Activated CD8-positive, alpha-beta memory T cell treated with anti-CD3 and anti-CD28 coated beads for 24 hours (primary cell): ENCODE data around the gene URAD.

Source experiments
- DNase-seq: peaks from one replicate; pipeline ENCODE4 v3.0.0-alpha.2; 2020

URAD gene

DNA sequence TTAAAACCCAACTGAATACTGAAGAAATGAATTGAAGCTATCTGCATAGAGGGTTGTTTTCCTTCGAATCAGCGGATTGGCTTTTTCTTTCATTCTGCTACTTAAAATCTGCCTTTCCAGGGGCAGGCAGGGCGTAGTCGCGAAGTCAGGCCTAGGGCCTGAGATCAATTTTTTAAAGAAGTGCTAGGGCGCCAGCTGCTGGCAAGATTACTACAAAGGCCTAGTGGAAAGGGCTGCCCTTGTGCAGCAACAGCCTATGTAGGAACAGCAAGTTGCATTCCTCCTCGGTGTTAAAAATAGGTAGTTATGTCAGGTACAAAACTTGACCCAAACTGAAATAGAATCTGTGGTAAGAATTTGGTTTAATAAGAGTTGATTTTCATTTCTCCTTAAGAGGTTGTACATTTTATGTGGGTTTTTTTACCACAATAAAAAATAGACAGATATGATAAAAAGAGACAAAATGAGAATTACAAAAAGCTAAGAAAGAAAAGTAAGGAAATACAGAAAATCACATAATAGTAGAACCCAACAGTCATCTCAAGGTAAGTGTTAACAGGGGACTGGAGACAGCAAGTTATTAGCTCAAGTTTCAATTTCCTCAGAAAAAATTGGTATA, 9.5 kb upstream of the URAD start:
- no peak for DNase-seq

DNA sequence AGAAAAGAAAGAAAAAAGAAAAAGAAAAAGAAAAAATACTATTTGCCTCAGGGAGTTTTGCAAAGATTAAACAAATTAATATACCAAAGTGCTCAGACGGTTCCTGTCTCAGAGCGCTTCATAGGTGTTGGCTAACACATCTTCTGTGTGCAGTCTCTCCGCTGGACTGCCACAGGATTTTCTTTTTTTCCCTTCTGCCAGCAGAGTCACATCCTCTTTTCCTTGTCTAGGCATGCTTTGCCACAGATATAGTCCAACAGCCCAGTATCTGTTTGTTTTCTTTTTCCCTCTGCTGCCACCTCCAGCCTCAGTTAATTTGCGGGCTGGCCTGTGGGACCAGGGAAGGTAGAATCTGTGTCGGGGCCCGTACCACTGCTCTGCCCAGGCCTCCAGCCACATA, 3.4 kb upstream of the URAD start:
- no peak for DNase-seq

DNA sequence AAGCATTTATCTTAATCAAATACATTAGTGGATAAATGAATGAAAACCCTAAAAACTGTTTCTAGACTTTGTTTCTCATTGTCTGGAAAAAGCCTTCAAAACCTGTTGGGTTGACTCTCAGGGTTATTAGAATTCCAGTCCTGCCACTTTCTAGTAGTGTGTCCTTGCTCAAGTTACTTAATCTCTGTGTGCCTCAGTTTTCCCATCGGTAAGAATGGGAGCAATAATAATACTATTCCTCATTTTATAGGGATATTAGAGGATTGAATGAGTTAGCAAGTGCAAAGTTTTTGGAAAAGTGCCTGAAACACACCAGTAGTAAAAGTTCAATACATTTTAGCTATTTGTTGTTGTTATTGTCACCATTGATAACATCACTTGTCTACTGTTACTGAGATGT, 2.9 kb downstream of the URAD start:
- no peak for DNase-seq

DNA sequence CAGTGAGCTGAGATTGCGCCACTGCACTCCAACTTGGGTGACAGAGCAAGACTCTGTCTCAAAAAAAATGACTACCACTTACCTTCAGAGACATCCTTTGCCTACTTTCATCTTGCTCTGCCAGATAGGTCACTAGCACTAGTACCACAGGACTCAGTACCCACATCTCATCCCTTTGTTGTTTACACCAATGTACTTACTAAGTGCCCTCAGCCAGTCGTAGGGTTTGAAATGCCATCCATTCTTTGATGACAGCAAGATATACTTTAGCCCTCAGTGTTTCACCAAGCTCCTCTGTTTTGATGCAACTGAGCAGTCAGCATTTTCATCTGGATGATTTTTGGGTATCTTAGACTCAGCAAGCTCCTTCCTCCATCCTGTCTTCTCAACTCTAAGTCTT, 6.1 kb downstream of the URAD start:
- no peak for DNase-seq

DNA sequence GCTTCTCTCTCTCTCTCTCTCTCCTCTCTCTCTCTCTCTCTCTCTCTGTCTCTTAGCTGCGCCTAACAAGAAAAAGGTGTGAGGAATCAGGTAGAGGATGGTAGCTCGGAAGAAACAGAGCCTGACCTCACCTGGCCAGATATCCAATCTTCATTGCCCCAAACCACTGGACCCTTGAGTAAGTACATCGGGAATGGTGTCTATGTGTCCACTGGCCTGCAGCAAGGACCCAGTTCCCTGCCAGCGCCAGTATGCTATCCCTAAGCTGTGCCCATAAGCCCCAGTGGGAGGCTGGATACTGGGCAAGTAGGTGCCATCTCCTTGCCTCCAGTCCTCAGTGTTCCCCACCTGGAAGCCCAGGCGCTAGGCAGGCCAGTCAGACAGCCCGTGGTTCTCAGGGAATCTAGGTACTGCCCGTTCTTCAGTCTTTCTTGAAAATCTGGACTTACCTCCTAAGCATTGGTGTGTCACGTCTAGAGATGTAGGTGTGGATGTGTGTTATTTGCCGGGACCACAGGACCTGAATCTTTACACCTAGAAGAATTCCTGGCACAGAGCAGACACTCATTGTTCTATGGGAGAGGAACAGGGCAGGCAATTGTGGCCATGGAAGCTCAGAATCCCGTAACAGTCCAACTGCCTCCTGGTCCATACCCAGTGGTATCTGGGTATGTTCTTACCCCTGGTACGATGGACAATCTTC, 7.3 kb downstream of the URAD start:
- DNase-seq = no peak

DNA sequence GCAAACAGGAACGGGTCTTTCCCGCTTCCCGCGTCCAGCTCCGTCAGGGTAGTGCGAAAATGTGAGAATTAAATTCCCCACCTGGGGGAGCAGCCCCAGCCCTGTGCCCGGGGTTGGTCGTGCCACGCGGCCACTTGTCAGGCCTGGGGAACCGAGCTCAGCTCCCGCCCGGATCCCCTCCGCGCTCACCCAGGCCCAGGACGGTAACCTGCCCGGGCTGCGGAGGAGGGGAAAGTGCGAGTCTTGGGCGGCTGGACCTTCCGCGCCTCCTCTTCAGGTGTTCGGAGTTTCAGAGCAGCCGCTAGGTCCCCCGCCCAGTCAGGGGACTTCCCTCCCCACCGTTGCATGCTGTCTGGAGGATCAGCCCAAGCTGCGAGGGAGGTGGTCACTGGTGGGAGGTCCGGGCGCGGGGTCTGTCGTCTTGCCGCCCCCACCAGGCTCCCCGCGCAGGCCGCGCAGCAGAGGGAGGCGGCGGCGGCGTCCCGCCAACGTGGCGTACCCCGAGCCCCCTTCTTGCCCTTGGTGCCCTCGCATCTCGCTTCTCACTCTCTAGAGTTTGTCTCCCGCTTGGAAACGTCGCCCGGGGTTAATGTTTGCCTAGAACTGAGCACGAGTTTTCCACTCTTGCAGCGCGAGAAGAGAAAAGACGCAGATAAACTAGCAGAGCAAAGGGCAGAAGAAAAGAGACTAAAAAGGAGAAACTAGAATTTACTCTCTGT, 8.1 kb downstream of the URAD start:
- DNase-seq = no peak

DNA sequence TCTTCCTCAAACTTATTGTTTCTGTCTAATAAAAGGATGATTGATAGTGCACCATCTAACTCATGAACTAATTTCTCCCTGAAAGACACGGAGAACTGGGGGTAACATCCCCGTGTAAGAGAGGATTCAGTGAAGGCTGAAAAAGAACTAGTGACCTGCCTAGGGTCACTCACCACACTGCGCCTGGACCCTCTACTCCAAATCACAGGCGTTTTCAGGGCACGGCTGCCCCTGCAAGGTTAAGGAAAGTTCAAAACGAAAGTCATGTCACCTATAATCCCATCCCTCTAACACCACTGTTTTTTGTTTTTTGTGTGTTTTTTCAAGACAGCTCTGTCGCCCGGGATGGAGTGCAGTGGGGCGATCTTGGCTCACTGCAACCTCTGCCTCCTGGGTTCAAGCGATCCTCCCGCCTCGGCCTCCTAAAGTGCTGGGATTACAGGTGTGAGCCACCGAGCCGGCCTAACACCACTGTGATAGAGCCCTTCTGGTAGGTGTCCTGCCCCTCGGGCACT, 8.7 kb downstream of the URAD start:
- no peak for DNase-seq

DNA sequence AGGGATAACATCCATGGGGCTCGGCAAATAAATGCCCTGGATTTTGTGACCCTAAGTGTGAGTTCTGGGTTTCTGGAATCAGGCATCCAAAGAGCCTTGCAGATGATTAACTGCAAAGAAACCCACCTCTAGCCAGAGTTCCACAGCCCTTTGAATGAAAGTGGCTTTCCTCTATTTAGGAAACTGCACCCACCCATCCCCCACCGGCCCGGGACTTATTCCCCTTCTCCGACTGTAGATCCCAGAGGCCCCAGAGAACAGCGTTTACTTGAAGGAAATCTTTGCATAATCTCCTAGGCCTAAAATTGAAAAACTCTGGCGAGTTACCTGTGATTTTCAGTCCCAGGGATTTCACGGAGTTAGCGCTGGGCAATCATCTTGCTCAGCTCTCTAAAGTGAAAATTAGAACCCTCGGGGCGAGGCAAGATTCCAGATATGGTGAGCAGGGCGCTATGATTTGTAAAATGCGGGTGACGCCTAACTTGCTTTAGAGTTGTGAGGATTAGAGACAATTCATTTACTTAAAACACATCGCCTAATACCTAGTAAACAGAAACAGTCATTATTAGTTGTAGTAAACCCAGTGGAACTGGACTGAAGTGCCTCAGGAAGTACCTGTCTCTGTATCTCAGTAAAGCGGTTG, 9.4 kb downstream of the URAD start:
- no peak for DNase-seq

DNA sequence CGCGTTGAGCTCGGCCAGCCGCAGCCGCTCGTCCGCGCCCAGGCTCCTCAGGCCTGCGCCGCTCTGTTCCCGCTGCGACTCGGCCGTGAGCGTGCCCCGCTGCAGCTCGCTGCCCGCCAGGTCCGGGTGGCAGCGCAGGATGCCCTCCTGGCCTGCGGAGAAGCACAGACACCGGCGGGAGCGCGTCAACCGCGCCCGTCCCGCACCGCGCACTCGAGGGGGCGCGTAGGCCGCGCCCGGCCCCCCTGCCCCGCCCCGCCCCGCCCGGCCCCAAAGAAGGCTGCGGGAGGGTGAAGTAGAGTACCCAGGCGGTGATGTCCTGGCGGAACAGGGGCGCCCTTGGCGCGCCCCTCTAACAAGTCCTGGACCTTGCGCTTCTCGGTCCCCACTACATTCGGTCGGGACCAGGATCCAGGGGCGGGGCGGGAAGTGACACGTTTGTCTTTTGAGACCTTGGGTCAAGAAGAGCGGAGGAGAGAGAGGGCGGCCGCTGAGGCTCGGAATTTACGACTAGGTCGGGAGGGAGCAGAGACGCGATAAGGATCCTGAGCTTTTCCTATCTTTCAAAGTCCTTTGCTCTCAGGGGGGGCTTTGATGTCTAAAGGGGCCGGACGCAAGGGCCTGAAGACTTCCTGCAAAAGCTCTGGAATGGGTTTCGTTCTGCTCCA, 10.1 kb downstream of the URAD start:
- no peak for DNase-seq

DNA sequence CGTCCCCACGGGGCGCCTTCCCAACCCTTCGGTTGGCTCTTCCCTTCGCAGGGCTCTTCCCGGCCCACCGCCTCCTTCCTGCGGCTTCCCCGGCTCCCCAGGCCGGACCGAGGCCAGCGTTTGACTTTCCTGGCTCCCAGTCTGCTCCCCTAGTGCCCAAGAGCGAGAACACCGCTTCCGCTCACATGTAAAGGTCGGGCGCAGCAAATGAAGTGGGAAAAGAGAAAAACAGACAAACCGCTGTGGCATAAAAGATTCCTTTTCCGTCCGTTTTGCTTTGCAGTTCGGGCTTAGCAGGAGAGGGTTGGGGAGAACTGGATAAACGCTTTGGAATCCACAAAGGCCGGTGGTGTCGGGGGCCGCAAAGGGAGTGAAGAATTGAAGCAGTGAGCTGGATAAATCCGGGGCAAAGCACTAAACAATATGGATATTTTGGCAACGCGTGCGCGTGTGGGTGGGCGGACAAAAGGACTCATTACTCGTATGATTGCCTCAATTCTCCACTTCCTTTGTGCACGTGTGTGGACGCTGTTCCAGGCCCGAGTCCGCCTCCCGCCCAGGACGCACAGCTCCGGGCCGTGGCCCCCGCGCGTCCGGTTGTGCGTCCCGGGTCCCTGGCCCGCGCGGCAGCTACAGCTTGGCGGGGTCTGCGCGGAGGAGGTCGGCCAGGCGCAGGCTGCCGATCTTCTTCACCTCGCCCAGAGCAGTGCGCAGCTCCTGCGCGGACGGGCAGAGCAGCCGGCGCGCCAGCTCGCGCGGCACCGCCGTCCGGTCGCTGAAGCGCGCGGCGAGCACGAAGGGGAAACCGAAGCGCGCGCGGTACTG, 10.8 kb downstream of the URAD start:
- DNase-seq = no peak

DNA sequence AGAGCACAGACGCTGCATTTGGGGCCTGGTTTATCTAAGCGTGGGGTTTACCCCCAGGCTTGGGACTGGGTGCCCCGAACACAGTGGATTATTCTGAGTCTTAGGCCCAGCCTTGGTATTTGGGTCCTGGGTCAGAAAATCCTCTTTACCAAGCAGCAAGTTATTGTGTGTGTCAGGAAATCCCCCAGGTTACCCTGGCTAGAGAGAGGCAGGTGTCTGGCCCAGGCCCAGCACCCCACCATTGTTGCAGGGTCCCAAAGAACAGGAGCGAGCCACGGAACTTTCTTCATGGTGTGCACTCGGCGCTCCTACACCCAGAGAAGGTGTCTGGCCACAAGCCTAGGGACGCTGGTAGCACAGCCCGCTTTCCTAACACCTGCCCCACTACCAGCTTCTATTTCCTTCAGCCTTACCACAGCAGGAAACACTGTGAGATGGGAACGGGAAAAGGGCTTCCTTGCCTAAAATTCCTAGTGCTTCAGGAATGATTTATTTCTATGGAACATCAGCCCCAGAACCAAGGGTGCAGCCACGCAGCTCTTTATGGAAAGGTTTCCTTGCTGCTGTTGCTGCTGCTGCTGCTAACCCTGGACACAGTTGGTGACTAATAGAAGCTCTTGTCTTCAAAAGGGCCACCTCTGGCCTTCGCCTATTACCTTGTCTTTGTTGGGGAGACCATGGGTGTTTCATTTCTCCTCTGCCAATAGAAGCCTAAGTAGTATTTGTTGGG, 12.0 kb downstream of the URAD start:
- DNase-seq = peak; percentile 47

DNA sequence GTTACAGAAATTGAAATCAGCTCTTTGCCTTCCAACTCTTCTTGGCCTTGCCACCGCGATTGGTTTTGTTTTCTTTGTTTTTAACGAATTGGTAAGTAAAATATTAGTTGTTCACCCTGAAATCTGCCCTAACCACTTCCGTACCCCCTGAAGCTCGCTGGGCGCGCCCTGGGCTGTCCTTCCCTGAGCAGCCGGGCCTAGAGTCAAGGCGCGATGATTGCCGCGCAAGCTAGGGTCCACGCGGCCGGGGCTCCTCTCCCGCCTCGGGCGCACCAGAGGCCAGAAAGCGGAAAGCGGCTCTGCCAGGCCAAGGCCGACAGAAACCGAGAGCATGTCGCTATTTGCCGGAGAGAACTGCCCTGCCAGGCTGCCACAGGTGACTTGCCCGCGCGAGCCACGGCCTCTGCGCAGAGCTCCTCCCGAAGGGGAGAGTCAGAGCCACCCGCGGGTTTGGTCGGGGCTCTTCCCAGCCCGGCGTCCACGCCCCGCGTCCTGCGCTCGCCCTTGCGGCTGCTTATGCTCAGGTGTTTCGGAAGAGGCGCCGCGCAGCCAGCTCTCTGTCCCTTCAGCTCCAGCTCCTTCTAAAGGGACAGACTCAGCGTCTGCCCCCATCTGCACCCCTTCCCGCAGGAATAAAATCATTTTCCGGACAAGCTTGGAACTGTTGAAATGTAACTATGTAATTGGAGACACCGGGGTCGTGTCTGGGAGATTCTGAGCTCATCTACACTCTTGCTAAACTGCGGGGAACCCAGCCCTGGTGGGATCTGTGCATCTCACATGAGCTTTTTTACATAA, 12.7 kb downstream of the URAD start:
- DNase-seq = peak; percentile 50

DNA sequence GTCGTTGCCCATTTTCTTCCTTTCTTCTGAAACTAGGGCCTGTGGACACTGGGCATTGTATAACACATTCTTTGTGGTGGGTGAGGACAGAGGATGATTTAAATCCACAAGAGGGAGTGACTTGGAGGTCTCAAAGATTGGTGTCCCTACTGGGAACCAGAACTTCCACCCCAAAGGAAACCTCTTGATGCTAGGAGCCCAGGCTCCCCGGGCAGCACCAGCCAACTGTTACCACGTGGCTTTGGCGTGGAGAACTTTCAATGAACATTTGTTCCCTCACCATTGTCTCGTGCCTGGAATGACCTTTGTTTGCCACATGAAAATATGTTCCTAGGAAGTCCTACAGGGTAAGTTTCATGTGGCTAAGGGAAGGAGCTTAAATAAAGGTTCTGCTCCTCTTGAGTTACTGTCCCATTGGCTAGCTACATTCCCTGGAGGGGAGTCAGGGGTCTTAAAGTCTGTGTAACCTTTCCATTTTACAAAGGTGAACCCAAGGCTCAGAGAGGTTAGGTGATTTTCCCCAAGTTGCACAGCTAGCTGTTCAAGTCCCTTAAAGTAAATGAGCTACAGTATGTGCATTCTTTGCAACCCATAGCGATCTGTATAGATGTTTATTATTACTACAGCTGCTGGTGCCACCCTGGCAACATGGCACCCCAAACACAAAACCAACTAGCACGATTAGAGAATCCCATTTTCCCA, 14.4 kb downstream of the URAD start:
- peak; percentile 17 for DNase-seq

DNA sequence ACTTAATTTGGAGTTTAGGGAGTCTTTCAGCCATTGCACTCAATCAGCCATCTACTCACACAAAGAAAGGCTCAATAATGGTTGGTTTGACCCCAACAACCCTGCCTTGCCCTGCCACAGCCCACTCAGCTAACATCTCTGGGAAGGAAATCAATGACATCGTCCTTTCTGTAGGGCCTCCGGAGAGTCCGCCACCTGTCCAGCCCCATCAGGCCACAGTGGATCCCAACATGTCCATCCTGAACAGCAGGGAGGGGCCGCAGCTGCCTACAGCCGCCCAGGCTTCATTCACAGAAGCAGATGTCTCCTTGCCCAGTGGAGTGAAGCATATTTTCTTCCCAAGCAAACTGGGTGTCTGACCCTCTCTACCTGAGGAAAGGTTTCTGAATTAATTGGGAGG, 15.2 kb downstream of the URAD start:
- peak; percentile 7 for DNase-seq

DNA sequence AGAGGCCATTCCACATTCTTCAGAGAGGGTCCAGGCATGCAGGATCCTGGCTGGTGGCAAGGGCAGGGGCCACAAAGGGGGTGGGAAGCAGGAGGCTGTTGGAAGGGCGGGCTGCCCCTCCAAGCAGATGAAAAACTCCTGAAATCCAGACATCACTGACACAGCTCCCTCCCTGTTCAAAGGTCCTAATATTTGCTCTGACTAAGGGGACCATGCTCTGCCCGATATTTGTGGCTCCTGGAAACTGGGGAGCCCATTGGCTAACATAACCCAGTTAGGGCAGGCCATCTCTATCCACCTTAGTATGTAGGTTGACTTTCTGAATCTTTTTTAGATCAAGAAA, 16.0 kb downstream of the URAD start:
- peak; percentile 21 for DNase-seq

DNA sequence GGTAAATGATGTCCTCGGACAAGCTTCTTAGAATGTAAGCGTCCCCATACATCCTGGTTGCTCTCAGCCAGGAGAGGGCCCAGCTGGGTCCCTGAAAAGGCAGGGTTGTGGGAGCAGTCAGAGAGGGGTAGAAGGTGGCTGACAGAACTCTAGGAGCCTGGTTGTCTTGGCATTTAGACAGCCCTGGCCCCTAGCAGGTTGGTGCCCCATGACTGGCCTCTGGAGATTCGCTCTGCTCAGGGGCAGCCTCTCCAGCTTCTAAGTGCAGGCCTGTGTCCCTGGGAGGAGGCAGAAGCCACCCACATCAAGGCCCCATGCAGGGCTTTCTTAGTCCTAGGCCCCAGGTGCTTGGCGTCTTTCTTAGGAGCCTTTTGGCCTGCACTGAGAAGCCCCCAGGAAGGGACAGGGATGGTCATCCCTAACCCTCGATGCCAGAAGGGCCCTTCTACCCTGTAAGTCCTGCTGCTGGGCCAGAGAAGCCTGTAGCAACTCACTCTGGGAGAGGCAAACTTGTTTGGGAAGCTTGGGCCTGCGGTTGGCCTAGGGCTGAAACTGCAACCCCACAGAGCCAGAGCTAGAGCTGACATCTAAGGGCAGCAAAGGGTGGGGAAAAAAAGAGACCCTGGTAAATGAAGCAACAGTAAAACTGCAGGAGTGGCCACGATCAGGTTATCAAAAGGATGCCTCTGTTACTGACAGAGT, 16.6 kb downstream of the URAD start:
- DNase-seq = no peak

DNA sequence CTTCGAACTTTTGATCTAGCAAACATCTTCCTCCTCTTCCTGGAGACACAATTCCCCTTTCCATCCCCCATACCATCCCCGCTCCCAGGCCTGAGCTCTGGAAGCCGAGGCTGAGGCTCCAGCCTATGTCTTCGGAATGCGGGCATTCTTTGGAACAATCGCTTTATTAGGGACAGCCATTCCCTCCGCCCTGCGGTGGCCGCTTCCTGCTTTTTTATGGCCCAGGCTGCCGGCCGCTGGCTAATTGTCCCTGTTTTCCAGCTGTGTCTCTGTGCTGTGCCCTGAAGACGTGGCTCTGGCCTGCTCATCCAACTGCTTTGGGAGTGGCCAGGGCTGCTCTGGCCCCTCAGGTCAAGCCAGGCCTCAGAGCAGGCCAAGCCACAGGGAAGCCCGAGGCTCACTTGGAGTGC, 17.3 kb downstream of the URAD start:
- peak; percentile 33 for DNase-seq

DNA sequence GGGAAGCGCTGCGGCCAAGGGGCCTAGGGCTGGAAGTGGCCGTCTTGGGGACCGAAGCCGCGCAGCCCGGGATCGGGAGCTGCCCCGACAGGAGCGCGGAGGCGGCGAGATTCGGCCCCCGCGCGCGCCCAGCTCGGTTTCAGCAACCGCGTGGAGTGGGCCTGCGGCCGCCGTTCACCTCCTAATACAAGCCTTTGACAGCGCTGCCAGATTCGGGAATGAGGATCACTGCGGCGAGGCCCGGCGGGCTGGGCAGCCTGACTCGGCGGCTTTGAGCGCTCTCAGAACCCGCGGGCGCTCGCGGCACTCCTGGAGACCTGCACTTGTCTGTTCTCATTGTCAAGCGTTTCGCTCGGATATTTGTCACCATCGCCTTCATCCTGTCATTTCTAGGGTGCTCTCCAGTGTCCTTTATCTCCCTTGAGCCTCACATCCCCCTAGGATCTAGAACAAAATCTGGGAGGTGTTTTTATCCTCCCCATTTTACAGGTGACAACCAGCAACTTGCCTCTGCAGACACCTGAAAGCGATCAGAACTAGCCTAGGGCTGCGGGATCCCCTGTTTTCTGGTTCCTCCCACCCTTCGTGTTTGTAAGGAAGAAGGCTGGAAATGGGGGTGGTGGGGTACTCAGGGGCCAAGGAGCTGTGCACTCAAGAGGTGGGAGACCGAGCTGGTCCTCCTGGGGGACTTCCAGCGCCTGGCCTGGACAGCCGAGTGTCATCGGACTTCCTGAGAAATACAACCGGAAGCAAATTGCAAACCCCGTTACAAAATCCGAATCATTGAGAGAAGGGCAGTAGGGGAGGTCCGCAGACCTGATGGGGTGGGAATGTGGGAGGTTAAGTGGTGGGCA, 17.9 kb downstream of the URAD start:
- peak; percentile 50 for DNase-seq
